Neural cell (in vitro differentiated cells): Measurements from ENCODE around the gene KCNAB1. TPM values are rescaled to one million over a fixed set of nuclear protein-coding genes. Genes with fewer than 3 reads are reported as not detected.

ENCODE experiments used
- H2AFZ ChIP-seq: fragments of 200-600, 300-800 bp; sonication (generic), shearing (Covaris generic); 2 replicates; pipeline ENCODE4 v1.6.0; 2014; ENCODE audit warnings: low read depth, mild to moderate bottlenecking, antibody characterized with exemption, low read length, moderate library complexity
- H3F3A ChIP-seq: fragments of 200-600 bp; shearing (Covaris generic); 2 replicates; pipeline ENCODE4 v1.6.1; 2016; ENCODE audit warnings: mild to moderate bottlenecking, moderate library complexity, mixed read lengths, antibody characterized with exemption, low read length; ENCODE audit not compliant: insufficient read depth, poor library complexity, severe bottlenecking
- H3K27ac ChIP-seq: fragments of 200-600, 300-800 bp; sonication (generic), shearing (Covaris generic); 2 replicates; pipeline ENCODE4 v1.5.1; 2014; ENCODE audit warnings: mild to moderate bottlenecking, low read length, moderate library complexity
- H3K27me3 ChIP-seq: fragments of 300-800, 200-600 bp; sonication (generic), shearing (Covaris generic); 2 replicates; pipeline ENCODE4 v1.6.0; 2014; ENCODE audit warnings: mild to moderate bottlenecking, low read depth, low read length, moderate library complexity; ENCODE audit not compliant: insufficient read depth
- H3K36me3 ChIP-seq: fragments of 300-800, 200-600 bp; sonication (generic), shearing (Covaris generic); 2 replicates; pipeline ENCODE4 v1.5.1; 2014; ENCODE audit warnings: mild to moderate bottlenecking, antibody characterized with exemption, low read length, moderate library complexity; ENCODE audit not compliant: insufficient read depth
- H3K4me2 ChIP-seq: fragments of 300-800, 200-600 bp; sonication (generic), shearing (Covaris generic); 2 replicates; pipeline ENCODE4 v1.6.0; 2014; ENCODE audit warnings: mild to moderate bottlenecking, low read length
- H3K4me3 ChIP-seq: fragments of 300-800, 200-600 bp; sonication (generic), shearing (Covaris generic); 2 replicates; pipeline ENCODE4 v1.5.1; 2014; ENCODE audit warnings: mild to moderate bottlenecking, low read length, moderate library complexity
- H3K79me2 ChIP-seq: fragments of 200-600 bp; shearing (Covaris generic); replicated peaks from 2 replicates; pipeline ENCODE4 v1.6.0; 2014; ENCODE audit warnings: mild to moderate bottlenecking, low read length, moderate library complexity; ENCODE audit not compliant: insufficient read depth
- H3K9ac ChIP-seq: fragments of 300-800, 200-600 bp; sonication (generic), shearing (Covaris generic); 2 replicates; pipeline ENCODE4 v1.6.1; 2016; ENCODE audit warnings: mild to moderate bottlenecking, low read length, mixed read lengths
- H3K9me2 ChIP-seq: fragments of 200-600 bp; shearing (Covaris generic); 2 replicates; pipeline ENCODE4 v1.6.1; 2016; ENCODE audit warnings: mild to moderate bottlenecking, low read length, mixed read lengths; ENCODE audit not compliant: insufficient read depth
- H3K9me3 ChIP-seq: fragments of 200-600, 300-800 bp; sonication (generic), shearing (Covaris generic); 2 replicates; pipeline ENCODE4 v1.6.1; 2016; ENCODE audit warnings: mild to moderate bottlenecking, mixed run types, low read length, moderate library complexity, mixed read lengths
- H4K20me1 ChIP-seq: fragments of 200-600 bp; shearing (Covaris generic); 2 replicates; pipeline ENCODE4 v1.6.1; 2016; ENCODE audit warnings: mild to moderate bottlenecking, mixed run types; ENCODE audit not compliant: insufficient read depth
- EP300 ChIP-seq: fragments of 450-650 bp; conservative IDR thresholded peaks from 2 replicates; pipeline ENCODE4 v1.6.1; 2014; ENCODE audit warnings: antibody characterized with exemption, mild to moderate bottlenecking, moderate library complexity; ENCODE audit not compliant: poor library complexity, severe bottlenecking
- EZH2 ChIP-seq: fragments of 200-600, 300-800 bp; shearing (Covaris generic), sonication (generic); IDR thresholded peaks from 2 replicates; pipeline ENCODE4 v1.6.1; 2014; ENCODE audit warnings: antibody characterized with exemption, low read length, borderline replicate concordance, mild to moderate bottlenecking; ENCODE audit not compliant: insufficient read depth, poor library complexity, severe bottlenecking
- MXI1 ChIP-seq: fragments of 450-650 bp; conservative IDR thresholded peaks from 2 replicates; pipeline ENCODE4 v1.6.1; 2014; ENCODE audit warnings: antibody characterized with exemption, mild to moderate bottlenecking; ENCODE audit not compliant: poor library complexity, severe bottlenecking
- POLR2AphosphoS5 ChIP-seq: IDR thresholded peaks from 2 replicates; pipeline ENCODE4 v1.6.1; 2012
- RAD21 ChIP-seq: fragments of 450-650 bp; conservative IDR thresholded peaks from 2 replicates; pipeline ENCODE4 v1.6.1; 2014; ENCODE audit warnings: antibody characterized with exemption, mild to moderate bottlenecking, moderate library complexity
- SMC3 ChIP-seq: fragments of 450-650 bp; conservative IDR thresholded peaks from 2 replicates; pipeline ENCODE4 v1.6.1; 2014; ENCODE audit warnings: antibody characterized with exemption, mild to moderate bottlenecking, moderate library complexity; ENCODE audit not compliant: poor library complexity
- TAF1 ChIP-seq: IDR thresholded peaks from 2 replicates; pipeline ENCODE4 v1.6.1; 2012; ENCODE audit warnings: low read depth
- polyA plus RNA-seq: library from polyadenylated mRNA; depleted of rRNA; stranded (reverse); fragments of >200 nt; gene quantifications from 2 replicates; pipeline ENCODE4 v1.2.3, GENCODE V29; 2014
- TF ChIP-seq, protein P1 (sequence below): fragments of 450-650 bp; IDR thresholded peaks from 2 replicates; pipeline ENCODE4 v1.5.1; 2014; ENCODE audit warnings: antibody characterized with exemption, mild to moderate bottlenecking, moderate library complexity; ENCODE audit not compliant: poor library complexity, severe bottlenecking
- TF ChIP-seq, protein P2 (sequence below): IDR thresholded peaks from 2 replicates; pipeline ENCODE4 v1.6.1; 2012; ENCODE audit warnings: borderline replicate concordance

Gene KCNAB1
- polyA plus RNA-seq, 1 donor from 2014 or later, result 14.9 TPM

DNA sequence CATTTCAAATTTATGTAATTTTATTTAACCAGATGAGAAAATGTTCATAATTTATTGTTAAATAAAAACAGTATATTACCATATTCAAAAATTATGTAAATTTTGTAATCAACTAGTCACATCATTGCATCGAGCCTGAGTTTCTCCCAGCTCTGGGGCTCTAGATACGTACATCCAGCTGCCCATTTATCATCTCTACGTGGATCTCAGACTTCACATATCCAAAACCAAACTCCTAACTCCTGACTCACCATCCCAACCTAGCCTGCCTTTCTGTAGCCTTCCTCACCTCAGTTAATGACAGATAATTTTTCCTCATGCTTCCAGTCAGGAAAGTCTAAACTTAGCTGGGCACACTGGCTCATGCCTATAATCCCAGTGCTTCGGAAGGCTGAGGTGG, 239.7 kb downstream of the KCNAB1 start:
- Histone ChIP-seq H3K4me3 (no peak overlapping the region), H3K9me2 (no peaks in the 10 kb centered on the region), H3K4me2 (no peak overlapping the region), H2AFZ (no peak overlapping the region), H3K27me3 (no peaks in the 10 kb centered on the region), H3K9ac (no peak overlapping the region), H3K27ac (no peak overlapping the region), H3K79me2 (no peaks in the 10 kb centered on the region), H4K20me1 (no peaks in the 10 kb centered on the region), H3F3A (no peaks in the 10 kb centered on the region), H3K9me3 (no peaks in the 10 kb centered on the region), H3K36me3 (no peaks in the 10 kb centered on the region)
- TF ChIP-seq EP300, result no peak
- TF ChIP-seq SMC3, result no peak
- no peak for TF ChIP-seq TAF1
- TF ChIP-seq POLR2AphosphoS5, result no peak
- no peak for TF ChIP-seq RAD21
- TF ChIP-seq EZH2, result no peak
- no peak for TF ChIP-seq MXI1
- TF ChIP-seq, protein P1, sequence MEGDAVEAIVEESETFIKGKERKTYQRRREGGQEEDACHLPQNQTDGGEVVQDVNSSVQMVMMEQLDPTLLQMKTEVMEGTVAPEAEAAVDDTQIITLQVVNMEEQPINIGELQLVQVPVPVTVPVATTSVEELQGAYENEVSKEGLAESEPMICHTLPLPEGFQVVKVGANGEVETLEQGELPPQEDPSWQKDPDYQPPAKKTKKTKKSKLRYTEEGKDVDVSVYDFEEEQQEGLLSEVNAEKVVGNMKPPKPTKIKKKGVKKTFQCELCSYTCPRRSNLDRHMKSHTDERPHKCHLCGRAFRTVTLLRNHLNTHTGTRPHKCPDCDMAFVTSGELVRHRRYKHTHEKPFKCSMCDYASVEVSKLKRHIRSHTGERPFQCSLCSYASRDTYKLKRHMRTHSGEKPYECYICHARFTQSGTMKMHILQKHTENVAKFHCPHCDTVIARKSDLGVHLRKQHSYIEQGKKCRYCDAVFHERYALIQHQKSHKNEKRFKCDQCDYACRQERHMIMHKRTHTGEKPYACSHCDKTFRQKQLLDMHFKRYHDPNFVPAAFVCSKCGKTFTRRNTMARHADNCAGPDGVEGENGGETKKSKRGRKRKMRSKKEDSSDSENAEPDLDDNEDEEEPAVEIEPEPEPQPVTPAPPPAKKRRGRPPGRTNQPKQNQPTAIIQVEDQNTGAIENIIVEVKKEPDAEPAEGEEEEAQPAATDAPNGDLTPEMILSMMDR, result no peak
- TF ChIP-seq, protein P2, sequence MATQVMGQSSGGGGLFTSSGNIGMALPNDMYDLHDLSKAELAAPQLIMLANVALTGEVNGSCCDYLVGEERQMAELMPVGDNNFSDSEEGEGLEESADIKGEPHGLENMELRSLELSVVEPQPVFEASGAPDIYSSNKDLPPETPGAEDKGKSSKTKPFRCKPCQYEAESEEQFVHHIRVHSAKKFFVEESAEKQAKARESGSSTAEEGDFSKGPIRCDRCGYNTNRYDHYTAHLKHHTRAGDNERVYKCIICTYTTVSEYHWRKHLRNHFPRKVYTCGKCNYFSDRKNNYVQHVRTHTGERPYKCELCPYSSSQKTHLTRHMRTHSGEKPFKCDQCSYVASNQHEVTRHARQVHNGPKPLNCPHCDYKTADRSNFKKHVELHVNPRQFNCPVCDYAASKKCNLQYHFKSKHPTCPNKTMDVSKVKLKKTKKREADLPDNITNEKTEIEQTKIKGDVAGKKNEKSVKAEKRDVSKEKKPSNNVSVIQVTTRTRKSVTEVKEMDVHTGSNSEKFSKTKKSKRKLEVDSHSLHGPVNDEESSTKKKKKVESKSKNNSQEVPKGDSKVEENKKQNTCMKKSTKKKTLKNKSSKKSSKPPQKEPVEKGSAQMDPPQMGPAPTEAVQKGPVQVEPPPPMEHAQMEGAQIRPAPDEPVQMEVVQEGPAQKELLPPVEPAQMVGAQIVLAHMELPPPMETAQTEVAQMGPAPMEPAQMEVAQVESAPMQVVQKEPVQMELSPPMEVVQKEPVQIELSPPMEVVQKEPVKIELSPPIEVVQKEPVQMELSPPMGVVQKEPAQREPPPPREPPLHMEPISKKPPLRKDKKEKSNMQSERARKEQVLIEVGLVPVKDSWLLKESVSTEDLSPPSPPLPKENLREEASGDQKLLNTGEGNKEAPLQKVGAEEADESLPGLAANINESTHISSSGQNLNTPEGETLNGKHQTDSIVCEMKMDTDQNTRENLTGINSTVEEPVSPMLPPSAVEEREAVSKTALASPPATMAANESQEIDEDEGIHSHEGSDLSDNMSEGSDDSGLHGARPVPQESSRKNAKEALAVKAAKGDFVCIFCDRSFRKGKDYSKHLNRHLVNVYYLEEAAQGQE, result no peak

DNA sequence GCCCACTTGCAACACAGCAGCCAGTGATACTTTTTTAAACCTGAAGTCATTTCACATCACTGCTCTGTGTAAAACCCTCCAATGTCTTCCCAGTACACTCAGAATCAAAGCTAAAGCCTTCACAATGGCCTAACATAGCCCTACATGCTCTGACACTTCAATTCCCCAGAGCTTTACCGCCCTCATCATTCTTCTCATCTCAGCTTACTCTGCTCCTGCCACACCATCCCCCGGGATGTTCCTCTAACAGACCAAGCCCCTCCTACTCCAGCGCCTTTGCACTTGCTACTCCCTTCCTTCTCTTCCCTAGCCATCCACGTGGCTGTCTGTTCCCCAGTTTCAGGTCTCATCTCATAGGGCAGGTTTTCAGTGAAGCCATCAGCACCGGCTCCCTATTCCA, 240.6 kb downstream of the KCNAB1 start:
- no peak overlapping the region for H3K4me2 ChIP-seq
- H3K27me3 ChIP-seq, result no peaks in the 10 kb centered on the region
- no peak overlapping the region for H3K4me3 ChIP-seq
- no peak overlapping the region for H2AFZ ChIP-seq
- no peaks in the 10 kb centered on the region for H3K36me3 ChIP-seq
- no peak overlapping the region for H3K27ac ChIP-seq
- no peaks in the 10 kb centered on the region for H3K79me2 ChIP-seq
- H3K9me3 ChIP-seq, result no peaks in the 10 kb centered on the region
- no peaks in the 10 kb centered on the region for H4K20me1 ChIP-seq
- no peaks in the 10 kb centered on the region for H3K9me2 ChIP-seq
- no peak overlapping the region for H3K9ac ChIP-seq
- TF ChIP-seq TAF1 (no peak), MXI1 (no peak), SMC3 (no peak), RAD21 (no peak), EZH2 (no peak)
- TF ChIP-seq, protein P2, result no peak
- H3F3A ChIP-seq, result no peaks in the 10 kb centered on the region
